Upper lobe of left lung (tissue), 6 donors: ENCODE data around the gene FKBP5. TPM values are rescaled to one million over a fixed set of nuclear protein-coding genes. Genes with fewer than 3 reads are reported as not detected.
"Not testable (repeated sequence)": the region's sequence is repeated elsewhere in the genome, so short reads cannot be mapped to it uniquely, and the experiment has no call there.

Source experiments
- ATAC-seq, 2 donors: fragments of 200-7000 bp; cut with Tn5 transposase; one replicate each; pipeline ENCODE4 v1.9.1; 2022; ENCODE audit warnings: mild to moderate bottlenecking in 2 of 2, moderate library complexity in 2 of 2; ENCODE audit not compliant: low FRiP score in 2 of 2
- DNase-seq, 2 donors: peaks; one replicate each; pipeline ENCODE4 v3.0.0-alpha.2; 2019 to 2020
- H3K27ac ChIP-seq, 4 donors: fragments of 200-600 bp; sonication (generic); one replicate each; pipeline ENCODE4 v1.5.1; 2016 to 2019
- H3K27me3 ChIP-seq, 4 donors: fragments of 200-600 bp; sonication (generic); one replicate each; pipeline ENCODE4 v1.5.1; 2017 to 2019
- H3K36me3 ChIP-seq, 4 donors: fragments of 200-600 bp; sonication (generic); one replicate each; pipeline ENCODE4 v1.5.1; 2016 to 2019
- H3K4me1 ChIP-seq, 4 donors: fragments of 200-600 bp; sonication (generic); one replicate each; pipeline ENCODE4 v1.5.1; 2018 to 2019
- H3K4me3 ChIP-seq, 4 donors: fragments of 200-600 bp; sonication (generic); one replicate each; pipeline ENCODE4 v1.5.1; 2017 to 2019; ENCODE audit warnings: mild to moderate bottlenecking in 2 of 4, moderate library complexity in 1 of 4
- H3K9me3 ChIP-seq, 4 donors: fragments of 200-600 bp; sonication (generic); one replicate each; pipeline ENCODE4 v1.5.1; 2018 to 2019
- EP300 ChIP-seq, 4 donors: sonication (generic); formaldehyde crosslinking; IDR thresholded peaks; one replicate each; pipeline ENCODE4 v1.5.1; 2017; ENCODE audit warnings: antibody characterized with exemption in 4 of 4, control low read depth in 2 of 4
- POLR2A ChIP-seq, 4 donors: fragments of 450-650 bp; IDR thresholded peaks; one replicate each; pipeline ENCODE4 v1.5.1; 2016 to 2017; ENCODE audit warnings: antibody characterized with exemption in 4 of 4, mild to moderate bottlenecking in 2 of 4
- POLR2AphosphoS5 ChIP-seq, 2 donors: sonication (generic); formaldehyde crosslinking; IDR thresholded peaks; one replicate each; pipeline ENCODE4 v1.5.1; 2017; ENCODE audit warnings: antibody characterized with exemption in 2 of 2
- WGBS, 2 donors: methylation state at CpG; one replicate each; pipeline ENCODE4 v1.1.5; 2017 to 2018; 5-methylcytosine and 5-hydroxymethylcytosine counted together
- total RNA-seq, 6 donors: library from RNA; depleted of rRNA in 4 of 6; stranded (reverse); fragments of >200 nt in 4 of 6; gene quantifications; one replicate each; pipeline versions ENCODE4 v1.1.0 to v1.2.1, GENCODE V29; 2016 to 2021
- TF ChIP-seq, protein P1 (sequence below), 6 experiments: fragments of 450-650 bp in 4 of 6; fragments of 200-600 bp in 2 of 6; sonication (generic) in 2 of 6; IDR thresholded peaks; one replicate each; pipeline ENCODE4 v1.5.1; 2016 to 2019; ENCODE audit warnings: antibody characterized with exemption in 6 of 6
- donor health status: DM: no; HTN: no; CAD: no; lungs with moderate emphysema.
- donor health status: DM: no; HTN: yes; CAD: no; lungs with severe emphysema.

FKBP5 gene
- total RNA-seq, 6 donors from 2014 or later = 112 to 203 (median 143) TPM

DNA sequence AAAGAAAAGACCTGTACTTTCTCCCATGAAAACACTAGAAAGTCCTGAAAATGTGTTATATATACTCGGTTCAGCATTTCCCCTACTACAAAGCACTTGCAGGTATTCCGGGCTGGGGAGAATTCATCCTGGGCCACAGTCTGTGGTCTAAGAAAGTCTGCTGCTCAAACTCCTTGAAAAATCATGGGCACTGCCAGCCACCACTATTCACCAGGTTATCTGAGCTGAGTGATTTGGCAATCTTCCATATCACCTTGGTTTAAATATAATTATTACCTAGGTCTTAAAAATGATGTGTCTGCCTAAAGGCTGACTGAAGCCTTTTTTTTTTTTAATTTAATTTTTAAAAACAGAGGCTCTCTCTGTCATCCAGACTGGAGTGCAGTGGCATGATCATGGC, 11.3 kb downstream of the FKBP5 start:
- no peak overlapping the region for H3K4me3 ChIP-seq

DNA sequence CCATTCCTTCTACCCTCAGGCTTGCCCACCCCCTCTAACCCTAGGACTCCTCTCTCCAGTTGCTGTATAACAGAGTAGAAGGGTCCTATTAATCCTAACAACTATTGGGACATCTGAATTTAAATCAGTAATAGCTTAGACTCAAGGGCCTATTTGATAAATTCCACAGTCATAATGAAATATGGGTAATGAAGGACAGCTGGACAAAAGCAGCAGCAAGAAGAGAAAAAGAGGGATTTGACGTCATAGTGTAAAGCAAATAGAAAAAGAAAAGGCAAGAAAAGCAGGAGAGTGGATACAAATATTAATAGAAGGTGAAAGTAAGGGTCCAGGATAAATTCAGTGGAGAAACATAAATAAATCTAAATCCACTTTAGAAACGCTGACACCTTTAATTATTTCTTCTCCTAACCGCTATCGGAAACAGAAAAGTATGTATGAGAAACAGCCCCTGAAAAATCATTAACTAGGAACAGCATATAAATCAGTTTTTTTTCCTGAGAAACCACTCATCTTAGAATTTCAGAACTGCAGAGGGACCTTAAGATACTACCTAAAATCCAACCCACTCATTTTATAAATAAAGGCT, 12.8 kb downstream of the FKBP5 start:
- Histone ChIP-seq H3K4me3 (no peak overlapping the region), H3K36me3 (peaks cover 11 to 41% (median 14%) of the 10 kb centered on the region in 4 donors), H3K27me3 (no peaks in the 10 kb centered on the region), H3K27ac (no peak overlapping the region), H3K9me3 (no peaks in the 10 kb centered on the region), H3K4me1 (peaks cover 32 to 85% (median 64%) of the 10 kb centered on the region in 4 donors)
- WGBS, 2 donors = 85 to 91% methylated on average over 4 of the region's 4 CpGs
- ATAC-seq (no peak), DNase-seq (no peak)
- TF ChIP-seq POLR2AphosphoS5 (IDR thresholded peaks at IDR 0.05) = no peak
- TF ChIP-seq, protein P1, sequence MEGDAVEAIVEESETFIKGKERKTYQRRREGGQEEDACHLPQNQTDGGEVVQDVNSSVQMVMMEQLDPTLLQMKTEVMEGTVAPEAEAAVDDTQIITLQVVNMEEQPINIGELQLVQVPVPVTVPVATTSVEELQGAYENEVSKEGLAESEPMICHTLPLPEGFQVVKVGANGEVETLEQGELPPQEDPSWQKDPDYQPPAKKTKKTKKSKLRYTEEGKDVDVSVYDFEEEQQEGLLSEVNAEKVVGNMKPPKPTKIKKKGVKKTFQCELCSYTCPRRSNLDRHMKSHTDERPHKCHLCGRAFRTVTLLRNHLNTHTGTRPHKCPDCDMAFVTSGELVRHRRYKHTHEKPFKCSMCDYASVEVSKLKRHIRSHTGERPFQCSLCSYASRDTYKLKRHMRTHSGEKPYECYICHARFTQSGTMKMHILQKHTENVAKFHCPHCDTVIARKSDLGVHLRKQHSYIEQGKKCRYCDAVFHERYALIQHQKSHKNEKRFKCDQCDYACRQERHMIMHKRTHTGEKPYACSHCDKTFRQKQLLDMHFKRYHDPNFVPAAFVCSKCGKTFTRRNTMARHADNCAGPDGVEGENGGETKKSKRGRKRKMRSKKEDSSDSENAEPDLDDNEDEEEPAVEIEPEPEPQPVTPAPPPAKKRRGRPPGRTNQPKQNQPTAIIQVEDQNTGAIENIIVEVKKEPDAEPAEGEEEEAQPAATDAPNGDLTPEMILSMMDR (IDR thresholded peaks at IDR 0.05) = no peak
- TF ChIP-seq EP300 (IDR thresholded peaks at IDR 0.05) = no peak
- no peak for TF ChIP-seq POLR2A (IDR thresholded peaks at IDR 0.05)

More for the DNA sequence above, 11.3 kb downstream of the FKBP5 start:
- H3K27me3 ChIP-seq = no peaks in the 10 kb centered on the region
- DNase-seq (no peak), ATAC-seq (no peak)
- 88% methylated on average over 2 of the region's 2 CpGs for WGBS, 2 donors
- TF ChIP-seq POLR2AphosphoS5 (IDR thresholded peaks at IDR 0.05) = no peak
- no peak for TF ChIP-seq EP300 (IDR thresholded peaks at IDR 0.05)
- TF ChIP-seq, protein P1 (IDR thresholded peaks at IDR 0.05) = no peak
- no peak for TF ChIP-seq POLR2A (IDR thresholded peaks at IDR 0.05)
- peak overlapping the region in 1 of 4 donors; percentile 11 for H3K27ac ChIP-seq
- peaks cover 11 to 41% (median 14%) of the 10 kb centered on the region in 4 donors for H3K36me3 ChIP-seq
- no peaks in the 10 kb centered on the region for H3K9me3 ChIP-seq
- peaks cover 32 to 86% (median 71%) of the 10 kb centered on the region in 4 donors for H3K4me1 ChIP-seq

DNA sequence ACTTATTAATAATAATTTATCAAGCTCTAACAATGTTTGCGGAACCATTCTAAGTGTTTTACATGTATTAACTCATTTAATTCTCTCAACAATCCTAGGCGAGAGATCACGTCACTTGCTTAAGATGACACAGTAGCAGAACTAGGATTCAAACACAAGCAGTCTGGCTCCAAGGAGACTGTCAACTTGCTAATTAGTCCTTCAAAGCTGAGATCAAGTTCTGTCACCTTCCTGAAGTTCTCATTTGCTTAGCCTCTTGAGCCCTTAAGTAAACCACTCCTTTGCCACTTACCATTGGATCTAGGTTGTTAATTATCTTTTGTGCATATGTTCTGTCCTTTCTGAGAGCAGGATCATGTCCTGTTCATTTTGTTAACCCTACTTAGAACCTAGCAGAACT, 14.1 kb downstream of the FKBP5 start:
- Histone ChIP-seq H3K36me3 (peaks cover 6 to 44% (median 15%) of the 10 kb centered on the region in 4 donors), H3K27ac (no peak overlapping the region), H3K27me3 (no peaks in the 10 kb centered on the region), H3K9me3 (no peaks in the 10 kb centered on the region), H3K4me3 (no peak overlapping the region), H3K4me1 (peaks cover 37 to 81% (median 60%) of the 10 kb centered on the region in 4 donors)
- ATAC-seq = no peak
- DNase-seq = no peak
- WGBS, 2 donors = 74 to 92% methylated on average over 3 of the region's 3 CpGs
- TF ChIP-seq EP300 (IDR thresholded peaks at IDR 0.05) (no peak), POLR2AphosphoS5 (IDR thresholded peaks at IDR 0.05) (no peak), POLR2A (IDR thresholded peaks at IDR 0.05) (no peak)
- TF ChIP-seq, protein P1 (IDR thresholded peaks at IDR 0.05) = no peak

DNA sequence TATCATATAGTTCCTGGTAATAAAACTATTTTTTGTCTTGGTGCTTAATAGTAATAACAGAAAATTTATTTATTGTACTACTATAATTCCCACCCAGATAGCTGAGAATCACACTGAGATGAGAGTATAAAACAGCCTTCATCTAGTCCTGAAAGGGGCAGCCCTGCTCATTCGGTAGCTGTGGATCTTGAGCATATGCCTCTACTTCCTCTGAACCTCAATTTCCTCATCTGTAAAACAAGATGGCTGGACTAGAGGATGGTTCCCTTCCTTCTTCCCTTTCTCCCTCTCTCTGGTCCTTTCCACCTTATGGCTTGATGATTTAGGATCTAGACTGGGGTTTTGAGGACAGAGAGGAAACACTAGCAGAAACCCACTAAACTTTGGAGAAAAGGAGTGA, 15.0 kb downstream of the FKBP5 start:
- Histone ChIP-seq H3K27ac (no peak overlapping the region), H3K4me3 (no peak overlapping the region), H3K36me3 (peaks cover 4 to 36% (median 9%) of the 10 kb centered on the region in 4 donors), H3K4me1 (peaks cover 43 to 82% (median 63%) of the 10 kb centered on the region in 4 donors), H3K27me3 (no peaks in the 10 kb centered on the region), H3K9me3 (no peaks in the 10 kb centered on the region)
- TF ChIP-seq POLR2AphosphoS5 (IDR thresholded peaks at IDR 0.05) (no peak), EP300 (IDR thresholded peaks at IDR 0.05) (no peak), POLR2A (IDR thresholded peaks at IDR 0.05) (no peak)
- TF ChIP-seq, protein P1 (IDR thresholded peaks at IDR 0.05) = no peak
- 58 to 70% methylated on average over 1 of the region's 1 CpG for WGBS, 2 donors
- DNase-seq (no peak), ATAC-seq (no peak)

DNA sequence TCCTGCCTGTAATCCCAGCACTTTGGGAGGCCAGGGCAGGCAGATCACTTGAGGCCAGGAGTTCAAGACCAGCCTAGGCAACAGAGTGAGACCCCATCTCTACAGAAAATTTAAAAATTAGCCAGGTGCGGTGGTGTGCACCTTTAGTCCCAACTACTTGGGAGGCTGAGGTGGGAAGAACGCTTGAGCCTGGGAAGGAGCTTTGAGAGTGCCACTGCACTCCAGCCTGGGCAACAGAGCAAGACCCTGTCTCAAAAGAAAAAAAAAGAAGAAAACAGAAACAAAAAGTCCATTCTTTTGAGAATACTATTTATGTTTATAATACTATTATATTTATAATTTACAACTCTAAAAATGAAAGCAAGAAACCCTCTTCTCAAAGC, 15.4 kb downstream of the FKBP5 start:
- not testable (repeated sequence) for ATAC-seq, H3K9me3 ChIP-seq, H3K4me3 ChIP-seq, DNase-seq, H3K27me3 ChIP-seq
- Histone ChIP-seq H3K36me3 (peaks cover 0 to 31% (median 6%) of the 10 kb centered on the region in 4 donors), H3K4me1 (peaks cover 44 to 82% (median 61%) of the 10 kb centered on the region in 4 donors), H3K27ac (peak overlapping the region in 1 of 4 donors; percentile 19)
- 97 to 100% methylated on average over 2 of the region's 2 CpGs for WGBS, 2 donors

DNA sequence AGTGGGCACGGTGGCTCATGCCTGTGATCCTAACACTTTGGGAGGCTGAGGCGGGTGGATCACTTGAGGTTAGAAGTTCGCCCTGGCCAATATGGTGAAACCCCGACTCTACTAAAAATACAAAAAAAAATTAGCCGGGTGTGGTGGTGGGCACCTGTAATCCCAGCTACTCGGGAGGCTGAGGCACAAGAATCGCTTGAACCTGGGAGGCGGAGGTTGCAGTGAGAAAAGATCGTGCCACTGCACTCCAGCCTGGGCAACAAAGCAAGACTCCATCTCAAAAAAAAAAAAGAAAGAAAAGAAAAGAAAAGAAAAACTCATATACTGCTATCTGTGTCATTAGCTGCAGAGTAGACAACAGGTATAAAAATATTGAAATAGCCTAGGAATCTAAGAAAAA, 18.3 kb downstream of the FKBP5 start:
- ATAC-seq, H3K9me3 ChIP-seq, DNase-seq, H3K27me3 ChIP-seq, H3K4me3 ChIP-seq, H3K27ac ChIP-seq: not testable (repeated sequence)
- WGBS, 2 donors = 92 to 97% methylated on average over 9 of the region's 9 CpGs
- Histone ChIP-seq H3K36me3 (peaks cover 0 to 24% (median 3%) of the 10 kb centered on the region in 4 donors), H3K4me1 (peaks cover 43 to 77% (median 52%) of the 10 kb centered on the region in 4 donors)
